NCI-H82 treated with DMSO at 0.1 percent for 48 hours (cell line): ENCODE data around the gene GALNT8.
"Not testable (repeated sequence)": the region's sequence is repeated elsewhere in the genome, so short reads cannot be mapped to it uniquely, and the experiment has no call there.

Experiments
- DNase-seq: peaks from one replicate; lab custom pipeline; 2025; ENCODE audit not compliant: unreplicated experiment; lab: John Stamatoyannopoulos, UW

Gene GALNT8

GRCh38 chr12:4719821-4720636 lies at the start of gene GALNT8:
Gene GALNT8 (plus strand): TSS chr12:4720400. CDS start chr12:4720678, 278 bp downstream.
- DNase-seq: peak; percentile 84

- DNase-seq: no peak
These were observed 40.5 kb upstream of the GALNT8 start for GRCh38 chr12:4679711-4680110.

GRCh38 chr12:4681732-4682131 lies 38.5 kb upstream of the GALNT8 start:
- no peak for DNase-seq

- no peak for DNase-seq
These were observed 34.9 kb upstream of the GALNT8 start for GRCh38 chr12:4685317-4685716.

- no peak for DNase-seq
These were observed 29.4 kb upstream of the GALNT8 start for GRCh38 chr12:4690760-4691159.

GRCh38 chr12:4700621-4701026 lies 19.6 kb upstream of the GALNT8 start:
- no peak for DNase-seq

- DNase-seq: no peak
These were observed 18.6 kb upstream of the GALNT8 start for GRCh38 chr12:4701395-4702190.

GRCh38 chr12:4703676-4704075 lies 16.5 kb upstream of the GALNT8 start:
- DNase-seq: no peak

GRCh38 chr12:4705824-4706223 lies 14.4 kb upstream of the GALNT8 start:
- DNase-seq: no peak

GRCh38 chr12:4707306-4707705 lies 12.9 kb upstream of the GALNT8 start:
- DNase-seq: no peak

- no peak for DNase-seq
These were observed 10.1 kb upstream of the GALNT8 start for GRCh38 chr12:4710113-4710512.

- DNase-seq: no peak
These were observed 5.3 kb upstream of the GALNT8 start for GRCh38 chr12:4714879-4715278.

- DNase-seq: no peak
These were observed 2.4 kb upstream of the GALNT8 start for GRCh38 chr12:4717806-4718205.

- no peak for DNase-seq
These were observed 416 bp downstream of the GALNT8 start for GRCh38 chr12:4720637-4720995.

- not testable (repeated sequence) for DNase-seq
These were observed 1.4 kb downstream of the GALNT8 start for GRCh38 chr12:4721587-4721986.

- DNase-seq: no peak
These were observed 3.0 kb downstream of the GALNT8 start for GRCh38 chr12:4723226-4723625.

GRCh38 chr12:4725057-4725456 lies 4.9 kb downstream of the GALNT8 start:
- peak; percentile 65 for DNase-seq

GRCh38 chr12:4734625-4735340 lies 14.6 kb downstream of the GALNT8 start:
- no peak for DNase-seq

GRCh38 chr12:4736091-4736490 lies 15.9 kb downstream of the GALNT8 start:
- no peak for DNase-seq

- DNase-seq: no peak
These were observed 18.3 kb downstream of the GALNT8 start for GRCh38 chr12:4738541-4738940.

GRCh38 chr12:4742416-4742970 lies 22.3 kb downstream of the GALNT8 start:
- no peak for DNase-seq
